ENCODE results near the gene INVS.
"Not testable (repeated sequence)": the region's sequence is repeated elsewhere in the genome, so short reads cannot be mapped to it uniquely, and the experiment has no call there.

The INVS gene

GRCh38 chr9:100285080-100285479 is 186.0 kb downstream of the INVS start:
- DNase-seq: no peak

GRCh38 chr9:100285601-100286000 is 186.6 kb downstream of the INVS start:
- no peak for DNase-seq

DNA sequence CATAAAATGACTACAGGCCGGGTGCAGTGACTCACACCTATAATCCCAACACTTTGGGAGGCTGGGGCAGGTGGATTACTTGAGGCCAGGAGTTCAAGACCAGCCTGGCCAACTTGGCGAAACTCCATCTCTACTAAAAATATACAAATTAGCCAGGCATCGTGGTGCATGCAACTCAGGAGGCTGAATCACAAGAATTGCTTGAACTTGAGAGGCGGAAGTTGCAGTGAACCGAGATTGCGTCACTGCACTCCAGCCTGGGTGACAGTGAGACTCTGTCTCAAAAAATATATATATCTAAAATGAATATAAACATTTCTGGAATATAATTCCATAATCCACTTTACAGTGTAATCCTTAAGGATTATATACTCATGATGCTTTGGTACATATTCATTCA is 187.2 kb downstream of the INVS start:
- no peak for DNase-seq

DNA sequence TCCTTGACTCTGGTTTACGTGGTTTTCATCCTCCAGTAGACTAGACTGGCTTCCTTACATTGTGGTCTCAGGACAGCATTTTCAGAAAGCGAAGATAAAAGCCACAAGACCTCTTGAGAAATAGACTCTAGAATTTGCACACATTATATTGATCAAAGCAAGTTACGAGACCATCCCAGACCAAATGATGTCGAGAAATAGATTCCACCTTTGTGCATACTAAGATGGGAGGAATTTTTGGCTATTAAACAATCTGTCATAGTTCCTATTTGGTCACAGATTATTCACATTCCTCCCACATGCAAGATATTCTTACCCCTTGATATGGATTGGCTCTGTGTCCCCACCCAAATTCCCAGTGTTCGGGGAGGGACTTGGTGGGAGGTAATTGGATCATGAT is 188.1 kb downstream of the INVS start:
- no peak for DNase-seq

DNA sequence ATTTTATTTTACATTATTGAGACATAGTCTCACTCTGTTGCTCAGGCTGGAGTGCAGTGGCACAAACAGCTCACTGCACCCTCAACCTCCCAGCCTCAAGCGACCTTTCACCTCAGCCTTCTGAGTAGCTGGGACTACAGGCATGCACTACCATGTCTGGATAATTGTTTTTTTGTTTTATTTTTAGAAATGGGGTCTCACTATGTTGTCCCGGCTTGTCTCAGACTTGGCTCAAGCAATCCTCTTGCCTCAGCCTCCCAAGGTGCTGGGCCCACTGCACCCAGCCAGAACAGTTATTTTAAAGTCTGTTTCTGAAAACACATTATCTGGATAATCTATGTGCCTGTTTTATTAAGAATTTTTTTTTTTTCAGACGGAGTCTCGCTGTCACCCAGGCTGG is 191.7 kb downstream of the INVS start:
- no peak for DNase-seq

DNA sequence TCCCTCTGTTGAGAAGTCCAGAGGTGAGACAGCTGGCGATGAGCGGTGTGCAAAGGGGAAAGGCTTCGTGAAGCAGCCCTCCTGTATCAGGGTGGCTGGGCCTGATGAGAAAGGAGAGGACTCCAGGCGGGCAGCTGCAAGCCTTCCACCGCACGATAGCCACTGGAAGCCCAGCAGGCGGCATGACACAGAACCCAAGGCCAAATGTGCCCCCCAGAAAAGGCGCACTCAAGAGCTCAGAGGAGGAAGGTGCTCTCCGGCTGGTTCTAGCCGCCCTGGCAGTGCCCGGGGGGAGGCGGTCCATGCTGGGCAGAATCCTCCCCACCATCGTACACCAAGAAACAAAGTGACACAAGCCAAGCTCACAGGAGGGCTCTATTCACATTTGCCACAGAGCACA is 193.4 kb downstream of the INVS start:
- no peak for DNase-seq

DNA sequence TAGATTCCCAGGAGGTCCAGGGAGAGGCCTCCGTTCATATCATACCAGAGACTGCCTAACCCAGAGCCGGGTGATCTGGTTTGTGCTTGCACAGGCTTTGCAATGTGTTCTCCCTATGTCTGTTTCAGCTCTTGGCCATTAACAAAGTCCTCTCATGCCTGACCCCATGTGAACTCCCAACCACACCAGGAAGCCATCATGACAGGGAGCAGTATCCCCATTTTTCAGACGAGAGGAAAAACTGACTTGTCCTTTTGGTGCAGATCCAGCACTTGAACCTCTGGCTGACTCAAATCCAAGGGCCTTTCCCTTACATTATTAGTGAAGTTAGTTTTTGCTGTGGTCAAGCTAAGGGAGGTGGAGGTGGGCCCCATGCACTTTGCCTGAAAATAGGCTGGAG is 195.3 kb downstream of the INVS start:
- DNase-seq: no peak

- DNase-seq: no peak
These were observed 195.8 kb downstream of the INVS start for GRCh38 chr9:100294806-100295205.

GRCh38 chr9:100295240-100295639 is 196.2 kb downstream of the INVS start:
- no peak for DNase-seq

- no peak for DNase-seq
These were observed 197.4 kb downstream of the INVS start for GRCh38 chr9:100296407-100296806.

- DNase-seq: no peak
These were observed 199.3 kb downstream of the INVS start for GRCh38 chr9:100298378-100298777.

DNA sequence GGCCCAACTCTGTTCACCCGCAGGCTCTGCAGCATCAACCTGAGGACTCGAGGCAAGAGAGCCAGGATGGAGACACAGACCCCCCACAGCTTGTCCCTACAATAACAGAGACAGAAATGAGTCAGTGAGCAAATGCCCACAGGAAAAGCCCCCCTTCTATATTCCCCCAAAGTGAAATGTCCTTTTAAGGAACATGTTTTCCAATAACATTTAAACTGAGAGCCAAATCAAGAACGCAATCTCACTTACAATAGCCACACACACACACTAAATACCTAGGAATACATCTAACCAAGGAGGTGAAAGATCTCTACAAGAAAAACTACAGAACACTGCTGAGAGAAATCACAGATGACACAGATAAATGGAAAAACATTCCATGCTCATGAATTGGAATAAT is 204.7 kb downstream of the INVS start:
- no peak for DNase-seq

GRCh38 chr9:100306283-100306682 is 207.2 kb downstream of the INVS start:
- no peak for DNase-seq

- no peak for DNase-seq
These were observed 208.0 kb downstream of the INVS start for GRCh38 chr9:100307080-100307479.

GRCh38 chr9:100308965-100309564 is 210.0 kb downstream of the INVS start:
- DNase-seq: no peak

DNA sequence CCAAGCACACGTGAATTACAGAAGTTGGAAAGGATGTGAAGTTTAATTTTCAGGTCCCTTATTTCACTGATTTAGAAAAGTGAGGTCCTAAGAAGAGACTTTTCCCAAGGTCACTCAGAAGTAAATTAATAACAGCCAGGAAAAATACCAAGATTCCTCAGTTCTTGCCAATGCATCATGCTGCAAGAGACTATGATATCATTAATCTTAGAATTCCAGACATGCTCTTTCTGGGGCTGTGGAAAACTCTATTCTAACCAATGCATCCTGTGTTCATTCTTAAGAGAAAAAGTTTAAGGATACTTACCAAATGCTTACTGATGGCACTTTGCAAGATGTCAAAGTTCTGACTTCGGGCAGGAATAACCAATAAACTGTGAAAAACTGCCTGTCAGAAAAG is 210.9 kb downstream of the INVS start:
- no peak for DNase-seq

GRCh38 chr9:100315561-100315960 is 216.5 kb downstream of the INVS start:
- DNase-seq: no peak

DNA sequence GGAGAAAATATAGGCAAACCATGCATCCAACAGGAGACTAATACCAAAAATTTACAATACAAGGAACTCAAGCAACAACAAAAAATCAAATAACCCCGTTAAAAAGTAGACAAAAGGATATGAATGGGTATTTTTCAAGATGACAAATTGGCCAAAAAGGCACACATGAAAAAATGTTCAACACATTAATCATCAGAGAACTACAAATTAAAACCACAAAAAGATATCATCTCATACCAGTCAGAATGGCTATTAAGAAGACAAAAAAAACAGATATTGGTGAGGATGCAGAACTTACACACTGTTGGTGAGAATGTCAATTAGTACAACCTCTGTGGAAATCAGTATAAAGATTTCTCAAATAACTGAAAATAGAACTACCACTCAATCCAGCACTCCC is 218.7 kb downstream of the INVS start:
- DNase-seq: no peak

DNA sequence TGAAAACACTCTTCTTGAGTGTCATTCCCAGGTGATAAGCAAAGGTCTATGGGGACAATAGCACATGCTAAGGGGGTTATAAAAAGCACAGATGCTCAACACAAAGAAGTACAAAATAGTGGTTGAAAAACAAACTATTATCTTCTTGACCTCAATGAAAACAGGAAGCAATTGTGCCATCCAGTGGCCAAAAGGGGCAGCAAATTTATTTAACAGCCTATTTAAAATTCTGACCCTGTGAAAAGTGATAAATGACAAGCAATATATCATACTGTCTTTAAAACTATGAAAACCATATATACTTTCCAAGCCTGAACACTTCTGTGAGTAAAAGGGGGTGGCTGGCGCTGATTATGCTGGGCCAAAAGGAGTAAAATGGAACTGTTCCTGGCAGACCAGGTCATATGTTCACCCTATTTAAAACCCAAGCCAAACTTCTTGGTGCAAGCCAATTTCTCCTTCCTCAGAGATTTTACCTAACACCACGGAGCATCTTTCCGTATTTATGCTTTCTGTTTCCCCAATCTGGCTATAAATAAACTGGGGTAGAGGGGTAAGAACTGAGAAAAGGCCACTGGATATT is 224.0 kb downstream of the INVS start:
- DNase-seq: no peak

DNA sequence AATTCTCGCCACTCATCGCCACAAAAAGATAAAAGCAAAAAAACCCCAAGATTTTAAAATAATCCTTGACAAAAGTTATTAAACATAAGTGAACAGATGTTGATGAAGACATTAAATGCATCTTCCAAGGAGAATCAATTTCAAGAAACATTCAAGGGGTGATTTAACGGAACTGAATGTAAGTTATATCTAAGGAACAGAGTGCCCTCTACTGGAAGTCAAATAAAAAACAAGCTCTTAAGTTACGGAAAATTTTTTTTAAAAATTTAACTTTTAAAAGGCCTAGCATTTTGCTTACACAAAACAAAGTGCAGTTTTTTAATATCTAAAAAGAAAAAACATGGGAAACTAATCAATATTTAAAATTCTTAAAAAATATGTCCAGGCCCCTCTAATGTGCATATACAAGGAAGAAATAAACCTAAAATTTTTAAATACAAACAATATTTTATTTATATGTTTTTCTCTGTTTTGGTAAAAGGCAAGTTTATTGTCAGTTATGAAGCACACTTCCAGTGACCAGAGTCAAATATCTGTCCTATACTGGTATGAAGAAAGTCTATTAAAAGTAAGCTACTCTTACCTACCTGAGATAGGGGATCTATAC is 225.7 kb downstream of the INVS start:
- no peak for DNase-seq

DNA sequence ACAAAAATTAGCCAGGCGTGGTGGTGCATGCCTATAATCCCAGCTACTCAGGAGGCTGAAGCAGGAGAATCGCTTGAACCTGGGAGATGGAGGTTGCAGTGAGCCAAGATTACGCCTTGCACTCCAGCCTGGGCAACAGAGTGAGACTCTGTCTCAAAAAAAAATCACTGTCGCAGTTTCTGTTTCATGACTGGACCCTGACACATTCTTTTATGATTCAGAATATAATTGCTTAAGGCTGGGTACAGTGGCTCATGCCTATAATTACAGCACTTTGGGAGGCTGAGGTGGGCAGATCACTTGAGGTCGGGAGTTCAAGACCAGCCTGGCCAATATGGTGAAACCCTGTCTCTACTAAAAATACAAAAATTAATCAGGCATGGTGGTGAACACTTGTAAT is 239.7 kb downstream of the INVS start:
- DNase-seq: not testable (repeated sequence)

GRCh38 chr9:100340224-100340623 is 241.2 kb downstream of the INVS start:
- DNase-seq: no peak

- no peak for DNase-seq
These were observed 242.8 kb downstream of the INVS start for GRCh38 chr9:100341889-100342288.

- no peak for DNase-seq
These were observed 247.8 kb downstream of the INVS start for GRCh38 chr9:100346836-100347235.

GRCh38 chr9:100350188-100350587 is 251.1 kb downstream of the INVS start:
- DNase-seq: no peak

Data from SHP77 treated with DMSO at 0.1 percent for 48 hours (cell line).